ENCODE measurements around the gene SMARCA2.

The SMARCA2 gene

GRCh38 chr9:2196757-2197156, 181.6 kb downstream of the SMARCA2 start:
- H3K4me3 ChIP-seq: no peak overlapping the region
- H3K9ac ChIP-seq (ENCODE audit: insufficient read length): no peak overlapping the region
- no peak overlapping the region for H3K27ac ChIP-seq
- no peaks in the 10 kb centered on the region for H3K9me3 ChIP-seq (ENCODE audit: low read depth, low read length)
- H3K36me3 ChIP-seq (ENCODE audit: insufficient read depth, low read length): no peaks in the 10 kb centered on the region; the same call in 1 of the 2 replicates
- DNase-seq (ENCODE audit: low read depth, low spot score): no peak
- TF ChIP-seq POLR2AphosphoS5 (IDR thresholded peaks at IDR 0.05; ENCODE audit: borderline replicate concordance, low read depth, low read length) (no peak), FOXP2 (optimal IDR thresholded peaks at IDR 0.05; ENCODE audit: control extremely low read depth, extremely low read length, insufficient read depth) (no peak), EZH2 (IDR thresholded peaks at IDR 0.05) (no peak)

DNA sequence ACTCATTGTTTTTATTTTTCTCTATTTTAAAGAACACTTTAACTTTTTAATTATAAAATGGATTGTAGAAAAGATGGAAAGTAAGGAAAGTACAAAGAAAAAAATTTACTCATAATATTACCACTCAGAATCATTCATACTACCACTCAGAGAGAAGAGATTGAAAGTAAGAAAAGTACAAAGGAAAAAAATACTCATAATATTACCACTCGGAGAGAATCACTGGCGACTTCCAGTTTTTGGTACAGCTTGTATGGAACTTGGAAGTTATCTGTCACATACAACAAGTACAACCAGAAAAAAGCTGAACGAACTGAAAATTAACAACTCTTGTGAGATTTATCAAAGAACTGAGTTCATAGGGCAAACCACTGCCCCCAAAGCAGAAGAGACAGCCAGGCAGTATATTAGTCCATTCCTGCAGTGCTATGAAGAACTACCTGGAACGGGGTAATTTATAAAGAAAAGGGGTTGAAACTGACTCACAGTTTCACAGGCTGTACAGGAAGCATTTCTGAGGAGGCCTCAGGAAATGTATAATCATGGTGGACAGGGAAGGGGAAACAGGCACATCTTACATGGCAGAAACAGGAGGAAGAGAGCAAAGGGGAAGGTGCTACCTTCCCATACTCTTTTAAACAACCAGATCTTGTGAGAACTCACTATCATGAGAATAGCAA, 183.9 kb downstream of the SMARCA2 start:
- Histone ChIP-seq H3K36me3 (ENCODE audit: insufficient read depth, low read length) (no peaks in the 10 kb centered on the region), H3K27ac (no peak overlapping the region), H3K4me3 (no peak overlapping the region), H3K9ac (ENCODE audit: insufficient read length) (no peak overlapping the region), H3K9me3 (ENCODE audit: low read depth, low read length) (no peaks in the 10 kb centered on the region)
- no peak for DNase-seq (ENCODE audit: low read depth, low spot score)
- TF ChIP-seq EZH2 (IDR thresholded peaks at IDR 0.05) (no peak), POLR2AphosphoS5 (IDR thresholded peaks at IDR 0.05; ENCODE audit: borderline replicate concordance, low read depth, low read length) (no peak), FOXP2 (optimal IDR thresholded peaks at IDR 0.05; ENCODE audit: control extremely low read depth, extremely low read length, insufficient read depth) (no peak)

DNA sequence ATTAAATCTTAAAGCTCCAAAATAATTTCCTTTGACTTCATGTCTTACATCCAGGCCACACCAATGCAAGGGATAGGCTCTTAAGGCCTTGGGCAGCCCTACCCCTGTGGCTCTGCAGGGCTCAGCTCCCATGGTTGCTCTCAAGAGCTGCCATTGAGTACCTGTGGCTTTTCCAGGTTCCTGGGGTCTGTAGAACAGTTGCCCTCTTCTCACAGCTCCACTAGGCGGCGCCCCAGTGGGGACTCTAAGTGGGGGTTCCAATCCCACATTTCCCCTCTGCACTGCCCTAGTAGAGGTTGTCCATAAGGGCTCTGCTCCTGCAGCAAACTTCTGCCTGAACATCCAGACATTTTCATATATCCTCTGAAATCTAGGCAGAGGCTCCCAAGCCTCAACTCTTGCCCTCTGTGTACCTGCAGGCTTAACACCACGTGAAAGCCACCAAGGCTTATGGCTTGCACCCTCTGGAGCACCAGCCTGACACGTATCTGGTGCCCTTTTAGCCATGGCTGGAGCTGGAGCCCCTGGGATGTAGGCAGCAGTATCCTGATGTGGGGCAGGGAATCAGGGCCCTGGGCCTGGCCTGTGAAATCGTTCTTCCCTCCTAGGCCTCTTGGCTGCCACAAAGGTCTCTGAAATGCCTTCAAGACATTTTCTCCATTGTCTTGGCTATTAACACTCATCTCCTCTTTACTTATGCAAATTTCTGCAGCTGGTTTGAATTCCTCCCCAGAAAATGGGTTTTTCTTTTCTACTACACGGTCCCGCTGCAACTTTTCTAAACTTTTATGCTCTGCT, 185.1 kb downstream of the SMARCA2 start:
- H3K36me3 ChIP-seq (ENCODE audit: insufficient read depth, low read length): no peaks in the 10 kb centered on the region
- H3K9me3 ChIP-seq (ENCODE audit: low read depth, low read length): no peaks in the 10 kb centered on the region
- no peak overlapping the region for H3K4me3 ChIP-seq
- TF ChIP-seq POLR2AphosphoS5 (IDR thresholded peaks at IDR 0.05; ENCODE audit: borderline replicate concordance, low read depth, low read length) (no peak), EZH2 (IDR thresholded peaks at IDR 0.05) (no peak), FOXP2 (optimal IDR thresholded peaks at IDR 0.05; ENCODE audit: control extremely low read depth, extremely low read length, insufficient read depth) (no peak)
- no peak overlapping the region for H3K27ac ChIP-seq
- DNase-seq (ENCODE audit: low read depth, low spot score): no peak
- no peak overlapping the region for H3K9ac ChIP-seq (ENCODE audit: insufficient read length)

DNA sequence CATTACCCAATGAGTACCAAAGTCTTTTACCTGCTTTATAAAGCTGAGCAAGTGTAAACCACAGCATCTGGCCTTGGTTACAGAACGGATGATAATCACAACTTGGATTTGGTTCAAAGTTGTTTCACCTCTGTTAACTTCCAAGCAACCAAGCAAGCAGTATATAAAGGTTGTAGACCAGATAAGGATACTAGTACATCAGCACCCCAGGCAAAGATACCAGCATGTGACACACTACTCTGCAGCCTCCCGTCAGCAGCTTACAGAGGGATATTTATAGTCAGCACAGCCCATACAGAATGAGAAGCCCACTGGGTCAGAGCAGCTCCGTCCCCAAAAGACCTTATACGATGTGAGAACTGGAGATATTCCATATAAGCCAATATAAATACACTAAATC, 193.3 kb downstream of the SMARCA2 start:
- H3K36me3 ChIP-seq (ENCODE audit: insufficient read depth, low read length): no peaks in the 10 kb centered on the region
- TF ChIP-seq POLR2AphosphoS5 (IDR thresholded peaks at IDR 0.05; ENCODE audit: borderline replicate concordance, low read depth, low read length) (no peak), FOXP2 (optimal IDR thresholded peaks at IDR 0.05; ENCODE audit: control extremely low read depth, extremely low read length, insufficient read depth) (no peak), EZH2 (IDR thresholded peaks at IDR 0.05) (no peak)
- H3K9me3 ChIP-seq (ENCODE audit: low read depth, low read length): no peaks in the 10 kb centered on the region
- H3K27ac ChIP-seq: no peak overlapping the region
- DNase-seq (ENCODE audit: low read depth, low spot score): no peak
- no peak overlapping the region for H3K9ac ChIP-seq (ENCODE audit: insufficient read length)
- no peak overlapping the region for H3K4me3 ChIP-seq

DNA sequence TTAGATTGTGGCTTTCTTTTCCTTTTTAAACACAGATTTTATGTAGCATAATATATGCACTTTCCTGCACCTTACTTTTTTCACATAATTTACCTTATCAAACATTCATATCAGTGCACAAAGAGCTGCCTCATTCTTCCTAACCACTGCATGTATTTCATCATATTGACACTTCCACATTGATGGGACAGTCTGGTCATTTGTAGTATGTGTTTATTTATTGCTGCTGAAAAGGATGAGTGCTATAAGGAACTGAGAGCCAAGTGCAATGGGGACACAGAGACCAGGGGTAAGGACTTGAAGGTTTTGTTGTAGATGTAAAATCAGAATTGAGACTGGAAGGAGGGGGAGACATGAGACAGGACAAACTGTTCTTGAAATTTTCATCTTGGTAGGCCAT, 193.8 kb downstream of the SMARCA2 start:
- H3K4me3 ChIP-seq: no peak overlapping the region
- no peak for DNase-seq (ENCODE audit: low read depth, low spot score)
- H3K36me3 ChIP-seq (ENCODE audit: insufficient read depth, low read length): no peaks in the 10 kb centered on the region
- no peak overlapping the region for H3K9ac ChIP-seq (ENCODE audit: insufficient read length)
- TF ChIP-seq POLR2AphosphoS5 (IDR thresholded peaks at IDR 0.05; ENCODE audit: borderline replicate concordance, low read depth, low read length) (no peak), FOXP2 (optimal IDR thresholded peaks at IDR 0.05; ENCODE audit: control extremely low read depth, extremely low read length, insufficient read depth) (no peak), EZH2 (IDR thresholded peaks at IDR 0.05) (no peak)
- H3K9me3 ChIP-seq (ENCODE audit: low read depth, low read length): no peaks in the 10 kb centered on the region
- no peak overlapping the region for H3K27ac ChIP-seq

GRCh38 chr9:2209400-2209799, 194.3 kb downstream of the SMARCA2 start:
- Histone ChIP-seq H3K9me3 (ENCODE audit: low read depth, low read length) (no peaks in the 10 kb centered on the region), H3K27ac (no peak overlapping the region), H3K4me3 (no peak overlapping the region), H3K9ac (ENCODE audit: insufficient read length) (no peak overlapping the region), H3K36me3 (ENCODE audit: insufficient read depth, low read length) (no peaks in the 10 kb centered on the region)
- DNase-seq (ENCODE audit: low read depth, low spot score): no peak
- TF ChIP-seq POLR2AphosphoS5 (IDR thresholded peaks at IDR 0.05; ENCODE audit: borderline replicate concordance, low read depth, low read length): no peak
- no peak for TF ChIP-seq FOXP2 (optimal IDR thresholded peaks at IDR 0.05; ENCODE audit: control extremely low read depth, extremely low read length, insufficient read depth)
- TF ChIP-seq EZH2 (IDR thresholded peaks at IDR 0.05): no peak

DNA sequence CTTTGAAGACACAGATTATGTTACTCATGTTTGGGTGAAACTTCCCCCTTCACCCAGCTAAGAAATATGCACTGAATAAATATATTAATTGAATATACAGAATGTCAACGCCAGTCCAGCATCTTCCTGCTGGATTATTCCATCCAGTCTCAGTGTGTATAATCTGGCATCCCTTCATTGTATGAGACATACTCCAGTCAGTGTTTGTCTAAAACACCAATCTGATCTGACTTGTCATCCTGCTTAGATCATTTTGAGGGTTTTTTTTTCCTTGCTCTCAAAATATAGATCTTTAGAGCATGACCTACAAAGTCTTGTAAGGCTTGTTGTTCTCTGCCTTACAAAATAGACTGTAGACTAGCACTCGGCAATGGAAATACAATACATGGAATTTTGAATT, 195.1 kb downstream of the SMARCA2 start:
- no peak overlapping the region for H3K4me3 ChIP-seq
- H3K9me3 ChIP-seq (ENCODE audit: low read depth, low read length): no peaks in the 10 kb centered on the region
- H3K36me3 ChIP-seq (ENCODE audit: insufficient read depth, low read length): no peaks in the 10 kb centered on the region
- DNase-seq (ENCODE audit: low read depth, low spot score): no peak
- TF ChIP-seq EZH2 (IDR thresholded peaks at IDR 0.05) (no peak), FOXP2 (optimal IDR thresholded peaks at IDR 0.05; ENCODE audit: control extremely low read depth, extremely low read length, insufficient read depth) (no peak), POLR2AphosphoS5 (IDR thresholded peaks at IDR 0.05; ENCODE audit: borderline replicate concordance, low read depth, low read length) (no peak)
- no peak overlapping the region for H3K27ac ChIP-seq
- H3K9ac ChIP-seq (ENCODE audit: insufficient read length): no peak overlapping the region

DNA sequence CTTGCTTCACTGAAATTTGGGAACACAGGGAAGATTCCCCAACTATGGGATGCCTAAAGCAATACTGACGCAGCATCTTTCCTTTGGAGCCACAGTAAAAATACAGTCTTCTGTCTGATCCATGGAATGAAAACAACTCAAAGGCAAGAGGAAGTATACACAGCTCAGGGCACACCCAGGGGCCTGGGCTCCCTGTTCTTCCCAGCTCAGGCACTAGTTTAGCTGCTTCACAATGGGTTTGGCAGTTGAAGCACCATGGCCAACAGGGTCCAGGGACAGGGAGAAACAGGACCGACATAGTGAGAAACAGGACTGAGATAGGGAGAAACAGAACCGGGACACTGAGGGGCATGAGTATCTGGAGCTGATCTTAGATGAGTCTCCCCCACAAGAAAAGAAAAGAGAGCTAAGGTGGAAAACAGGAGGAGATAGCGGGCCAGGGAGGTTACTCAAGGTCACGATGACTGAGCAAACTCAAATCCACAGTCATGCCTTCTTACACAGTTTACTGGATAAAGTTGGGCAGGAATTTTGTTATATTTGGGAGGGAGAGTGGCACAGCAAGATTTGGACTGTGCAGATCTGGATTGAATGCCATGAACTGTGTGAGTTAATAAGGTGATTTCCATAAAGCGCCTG, 198.8 kb downstream of the SMARCA2 start:
- no peaks in the 10 kb centered on the region for H3K9me3 ChIP-seq (ENCODE audit: low read depth, low read length)
- no peaks in the 10 kb centered on the region for H3K36me3 ChIP-seq (ENCODE audit: insufficient read depth, low read length)
- no peak overlapping the region for H3K27ac ChIP-seq
- TF ChIP-seq FOXP2 (optimal IDR thresholded peaks at IDR 0.05; ENCODE audit: control extremely low read depth, extremely low read length, insufficient read depth): no peak
- TF ChIP-seq POLR2AphosphoS5 (IDR thresholded peaks at IDR 0.05; ENCODE audit: borderline replicate concordance, low read depth, low read length): no peak
- TF ChIP-seq EZH2 (IDR thresholded peaks at IDR 0.05): no peak
- no peak overlapping the region for H3K4me3 ChIP-seq
- DNase-seq (ENCODE audit: low read depth, low spot score): no peak
- no peak overlapping the region for H3K9ac ChIP-seq (ENCODE audit: insufficient read length)
